Measurements from ENCODE around the gene IRAK1BP1. TPM values are rescaled to one million over a fixed set of nuclear protein-coding genes. Genes with fewer than 3 reads are reported as not detected.

IRAK1BP1 gene
- total RNA-seq, 5 donors from 2014 or later (not counting 1 experiment from before 2014, with no cell fraction given): 2.1 to 5.5 (median 4.4) TPM

GRCh38 chr6:78835817-78836216, 31.5 kb upstream of the IRAK1BP1 start:
- POLR2A ChIA-PET: no interaction called here

GRCh38 chr6:78836598-78836997, 30.8 kb upstream of the IRAK1BP1 start:
- CTCF ChIA-PET: no interaction called here
- Histone ChIP-seq H3K4me1 (ENCODE audit: control insufficient read depth in 1 of 2, extremely low read depth in 1 of 2, insufficient read depth in 2 of 2, low read length in 2 of 2) (no peaks in the 10 kb centered on the region), H3K36me3 (ENCODE audit: control insufficient read depth in 2 of 2, extremely low read depth in 1 of 2, insufficient read depth in 1 of 2, low read length in 1 of 2) (no peaks in the 10 kb centered on the region), H3K9me3 (no peaks in the 10 kb centered on the region), H3K27me3 (replicated peaks in 1 of 2; ENCODE audit: control insufficient read depth in 2 of 2, extremely low read depth in 1 of 2, insufficient read depth in 2 of 2, low read length in 1 of 2) (no peaks in the 10 kb centered on the region), H3K27ac (ENCODE audit: low read length) (no peak overlapping the region), H3K4me3 (ENCODE audit: control insufficient read depth in 1 of 2, extremely low read depth in 1 of 2, low read length in 1 of 2) (no peak overlapping the region)
- peaks cover 31 to 39% of the 10 kb centered on the region in 2 donors for H3K27me3 Mint-ChIP-seq
- no peak for DNase-seq
- ATAC-seq (replicated peaks in 1 of 4): no peak
- no peak overlapping the region for H3K27ac Mint-ChIP-seq
- H3K4me3 Mint-ChIP-seq: no peak overlapping the region
- H3K9me3 Mint-ChIP-seq: peaks cover 0 to 4% (median 0%) of the 10 kb centered on the region in 3 donors
- H3K36me3 Mint-ChIP-seq: no peaks in the 10 kb centered on the region
- H3K4me1 Mint-ChIP-seq: no peaks in the 10 kb centered on the region
- 56% methylated on average over 1 of the region's 3 CpGs for WGBS (ENCODE audit: insufficient coverage)
- POLR2A ChIA-PET: no interaction called here

More at GRCh38 chr6:78835817-78836216, 31.5 kb upstream of the IRAK1BP1 start:
- peaks cover 31 to 39% of the 10 kb centered on the region in 2 donors for H3K27me3 Mint-ChIP-seq
- Histone ChIP-seq H3K27me3 (replicated peaks in 1 of 2; ENCODE audit: control insufficient read depth in 2 of 2, extremely low read depth in 1 of 2, insufficient read depth in 2 of 2, low read length in 1 of 2) (no peaks in the 10 kb centered on the region), H3K4me1 (ENCODE audit: control insufficient read depth in 1 of 2, extremely low read depth in 1 of 2, insufficient read depth in 2 of 2, low read length in 2 of 2) (no peaks in the 10 kb centered on the region), H3K27ac (ENCODE audit: low read length) (no peak overlapping the region), H3K36me3 (ENCODE audit: control insufficient read depth in 2 of 2, extremely low read depth in 1 of 2, insufficient read depth in 1 of 2, low read length in 1 of 2) (no peaks in the 10 kb centered on the region), H3K4me3 (ENCODE audit: control insufficient read depth in 1 of 2, extremely low read depth in 1 of 2, low read length in 1 of 2) (no peak overlapping the region), H3K9me3 (no peaks in the 10 kb centered on the region)
- no peaks in the 10 kb centered on the region for H3K4me1 Mint-ChIP-seq
- peaks cover 0 to 4% (median 0%) of the 10 kb centered on the region in 3 donors for H3K9me3 Mint-ChIP-seq
- H3K4me3 Mint-ChIP-seq: no peak overlapping the region
- CTCF ChIA-PET: no interaction called here
- no peak overlapping the region for H3K27ac Mint-ChIP-seq
- DNase-seq (no peak), ATAC-seq (replicated peaks in 1 of 4) (no peak)
- no peaks in the 10 kb centered on the region for H3K36me3 Mint-ChIP-seq

GRCh38 chr6:78841111-78841510, 26.2 kb upstream of the IRAK1BP1 start:
- Histone ChIP-seq H3K4me1 (ENCODE audit: control insufficient read depth in 1 of 2, extremely low read depth in 1 of 2, insufficient read depth in 2 of 2, low read length in 2 of 2) (no peaks in the 10 kb centered on the region), H3K27me3 (replicated peaks in 1 of 2; ENCODE audit: control insufficient read depth in 2 of 2, extremely low read depth in 1 of 2, insufficient read depth in 2 of 2, low read length in 1 of 2) (no peaks in the 10 kb centered on the region), H3K9me3 (no peaks in the 10 kb centered on the region), H3K27ac (ENCODE audit: low read length) (no peak overlapping the region), H3K4me3 (ENCODE audit: control insufficient read depth in 1 of 2, extremely low read depth in 1 of 2, low read length in 1 of 2) (no peak overlapping the region), H3K36me3 (ENCODE audit: control insufficient read depth in 2 of 2, extremely low read depth in 1 of 2, insufficient read depth in 1 of 2, low read length in 1 of 2) (no peaks in the 10 kb centered on the region)
- Mint-ChIP-seq H3K27me3 (peaks cover 23 to 29% of the 10 kb centered on the region in 2 donors), H3K4me1 (no peaks in the 10 kb centered on the region), H3K9me3 (peaks cover 0 to 4% (median 0%) of the 10 kb centered on the region in 3 donors), H3K36me3 (no peaks in the 10 kb centered on the region), H3K4me3 (no peak overlapping the region), H3K27ac (no peak overlapping the region)
- POLR2A ChIA-PET: no interaction called here
- no peak for ATAC-seq (replicated peaks in 1 of 4)
- CTCF ChIA-PET: no interaction called here
- no peak for DNase-seq

- H3K27me3 ChIP-seq (replicated peaks in 1 of 2; ENCODE audit: control insufficient read depth in 2 of 2, extremely low read depth in 1 of 2, insufficient read depth in 2 of 2, low read length in 1 of 2): no peaks in the 10 kb centered on the region
These were observed 24.4 kb upstream of the IRAK1BP1 start for GRCh38 chr6:78842953-78843352.

GRCh38 chr6:78844899-78845298, 22.5 kb upstream of the IRAK1BP1 start:
- no peak overlapping the region for H3K4me3 Mint-ChIP-seq
- POLR2A ChIA-PET: no interaction called here
- no peak for ATAC-seq (replicated peaks in 1 of 4)

More at GRCh38 chr6:78842953-78843352, 24.4 kb upstream of the IRAK1BP1 start:
- Mint-ChIP-seq H3K4me1 (no peaks in the 10 kb centered on the region), H3K9me3 (peaks cover 0 to 4% (median 0%) of the 10 kb centered on the region in 3 donors), H3K27ac (no peak overlapping the region), H3K4me3 (no peak overlapping the region), H3K27me3 (peaks cover 13 to 16% of the 10 kb centered on the region in 2 donors), H3K36me3 (no peaks in the 10 kb centered on the region)
- no peaks in the 10 kb centered on the region for H3K4me1 ChIP-seq (ENCODE audit: control insufficient read depth in 1 of 2, extremely low read depth in 1 of 2, insufficient read depth in 2 of 2, low read length in 2 of 2)
- CTCF ChIA-PET: no interaction called here
- DNase-seq: no peak
- no peak overlapping the region for H3K4me3 ChIP-seq (ENCODE audit: control insufficient read depth in 1 of 2, extremely low read depth in 1 of 2, low read length in 1 of 2)
- no peaks in the 10 kb centered on the region for H3K36me3 ChIP-seq (ENCODE audit: control insufficient read depth in 2 of 2, extremely low read depth in 1 of 2, insufficient read depth in 1 of 2, low read length in 1 of 2)
- POLR2A ChIA-PET: no interaction called here
- no peak for ATAC-seq (replicated peaks in 1 of 4)
- no peak overlapping the region for H3K27ac ChIP-seq (ENCODE audit: low read length)
- H3K9me3 ChIP-seq: no peaks in the 10 kb centered on the region

GRCh38 chr6:78845567-78845966, 21.8 kb upstream of the IRAK1BP1 start:
- peaks cover 0 to 3% (median 0%) of the 10 kb centered on the region in 3 donors for H3K9me3 Mint-ChIP-seq
- H3K9me3 ChIP-seq: no peaks in the 10 kb centered on the region
- no peak overlapping the region for H3K27ac Mint-ChIP-seq
- DNase-seq (no peak), ATAC-seq (replicated peaks in 1 of 4) (no peak)
- no peaks in the 10 kb centered on the region for H3K27me3 Mint-ChIP-seq
- ChIA-PET POLR2A (no interaction called here), CTCF (no interaction called here)
- no peak overlapping the region for H3K4me3 Mint-ChIP-seq
- no peak overlapping the region for H3K4me3 ChIP-seq (ENCODE audit: control insufficient read depth in 1 of 2, extremely low read depth in 1 of 2, low read length in 1 of 2)
- no peak overlapping the region for H3K27ac ChIP-seq (ENCODE audit: low read length)
- H3K4me1 ChIP-seq (ENCODE audit: control insufficient read depth in 1 of 2, extremely low read depth in 1 of 2, insufficient read depth in 2 of 2, low read length in 2 of 2): no peaks in the 10 kb centered on the region
- H3K36me3 ChIP-seq (ENCODE audit: control insufficient read depth in 2 of 2, extremely low read depth in 1 of 2, insufficient read depth in 1 of 2, low read length in 1 of 2): no peaks in the 10 kb centered on the region
- no CpG with 5 or more reads among the region's 1 CpG for WGBS (ENCODE audit: insufficient coverage)
- no peaks in the 10 kb centered on the region for H3K27me3 ChIP-seq (replicated peaks in 1 of 2; ENCODE audit: control insufficient read depth in 2 of 2, extremely low read depth in 1 of 2, insufficient read depth in 2 of 2, low read length in 1 of 2)
- H3K4me1 Mint-ChIP-seq: no peaks in the 10 kb centered on the region
- H3K36me3 Mint-ChIP-seq: peaks cover 8% of the 10 kb centered on the region

More at GRCh38 chr6:78844899-78845298, 22.5 kb upstream of the IRAK1BP1 start:
- Mint-ChIP-seq H3K36me3 (peaks cover 8% of the 10 kb centered on the region), H3K9me3 (peaks cover 0 to 4% (median 0%) of the 10 kb centered on the region in 3 donors), H3K27me3 (peaks cover under 1 to 1% of the 10 kb centered on the region in 2 donors), H3K27ac (no peak overlapping the region), H3K4me1 (no peaks in the 10 kb centered on the region)
- H3K4me3 ChIP-seq (ENCODE audit: control insufficient read depth in 1 of 2, extremely low read depth in 1 of 2, low read length in 1 of 2): no peak overlapping the region
- H3K36me3 ChIP-seq (ENCODE audit: control insufficient read depth in 2 of 2, extremely low read depth in 1 of 2, insufficient read depth in 1 of 2, low read length in 1 of 2): no peaks in the 10 kb centered on the region
- no peaks in the 10 kb centered on the region for H3K4me1 ChIP-seq (ENCODE audit: control insufficient read depth in 1 of 2, extremely low read depth in 1 of 2, insufficient read depth in 2 of 2, low read length in 2 of 2)
- H3K9me3 ChIP-seq: no peaks in the 10 kb centered on the region
- H3K27me3 ChIP-seq (replicated peaks in 1 of 2; ENCODE audit: control insufficient read depth in 2 of 2, extremely low read depth in 1 of 2, insufficient read depth in 2 of 2, low read length in 1 of 2): no peaks in the 10 kb centered on the region
- CTCF ChIA-PET: no interaction called here
- WGBS (ENCODE audit: insufficient coverage): 77% methylated on average over 2 of the region's 2 CpGs
- H3K27ac ChIP-seq (ENCODE audit: low read length): no peak overlapping the region
- DNase-seq: no peak

- Histone ChIP-seq H3K27me3 (replicated peaks in 1 of 2; ENCODE audit: control insufficient read depth in 2 of 2, extremely low read depth in 1 of 2, insufficient read depth in 2 of 2, low read length in 1 of 2) (no peaks in the 10 kb centered on the region), H3K9me3 (no peaks in the 10 kb centered on the region), H3K4me1 (ENCODE audit: control insufficient read depth in 1 of 2, extremely low read depth in 1 of 2, insufficient read depth in 2 of 2, low read length in 2 of 2) (no peaks in the 10 kb centered on the region), H3K4me3 (ENCODE audit: control insufficient read depth in 1 of 2, extremely low read depth in 1 of 2, low read length in 1 of 2) (no peak overlapping the region), H3K27ac (ENCODE audit: low read length) (no peak overlapping the region), H3K36me3 (ENCODE audit: control insufficient read depth in 2 of 2, extremely low read depth in 1 of 2, insufficient read depth in 1 of 2, low read length in 1 of 2) (no peaks in the 10 kb centered on the region)
- POLR2A ChIA-PET: no interaction called here
- Mint-ChIP-seq H3K27me3 (no peaks in the 10 kb centered on the region), H3K36me3 (peaks cover 8% of the 10 kb centered on the region), H3K4me3 (no peak overlapping the region), H3K9me3 (peaks cover 0 to 3% (median 0%) of the 10 kb centered on the region in 3 donors), H3K27ac (no peak overlapping the region), H3K4me1 (no peaks in the 10 kb centered on the region)
- ATAC-seq (replicated peaks in 1 of 4): no peak
- no peak for DNase-seq
- CTCF ChIA-PET: no interaction called here
These were observed 16.7 kb upstream of the IRAK1BP1 start for GRCh38 chr6:78850621-78851020.

Measured in T-cell (primary cell).